Thoracic aorta (tissue), 2 donors: ENCODE measurements around the gene BFAR. TPM values are rescaled to one million over a fixed set of nuclear protein-coding genes. Genes with fewer than 3 reads are reported as not detected.

Experiments
- ATAC-seq: fragments of 150-250 bp; one replicate; pipeline ENCODE4 v1.8.0; 2017; ENCODE audit warnings: low read depth; ENCODE audit not compliant: insufficient number of reproducible peaks, low FRiP score
- DNase-seq: peaks from one replicate; pipeline ENCODE4 v3.0.0-alpha.2; 2020; ENCODE audit warnings: low spot score
- H3K27ac ChIP-seq, 2 donors: fragments of 200-600 bp; sonication (generic); 1 replicate in 1 of 2; 2 replicates in 1 of 2; pipeline ENCODE4 v1.5.1; 2016; ENCODE audit warnings: mild to moderate bottlenecking in 2 of 2, moderate library complexity in 2 of 2
- H3K27me3 ChIP-seq: fragments of 200-600 bp; sonication (generic); replicated peaks from 2 replicates; pipeline ENCODE4 v1.6.0; 2016; ENCODE audit warnings: mild to moderate bottlenecking; ENCODE audit not compliant: insufficient read depth
- H3K36me3 ChIP-seq: fragments of 200-600 bp; sonication (generic); one replicate; pipeline ENCODE4 v1.5.1; 2016
- H3K4me1 ChIP-seq, 2 donors: fragments of 200-600 bp; sonication (generic); 1 replicate in 1 of 2; 2 replicates in 1 of 2; pipeline versions ENCODE4 v1.5.1 to v1.6.0; 2016; ENCODE audit warnings: low read depth in 2 of 2, mild to moderate bottlenecking in 1 of 2; ENCODE audit not compliant: control insufficient read depth in 1 of 2
- H3K4me3 ChIP-seq: fragments of 200-600 bp; sonication (generic); 2 replicates; pipeline ENCODE4 v1.5.1; 2016; ENCODE audit warnings: mild to moderate bottlenecking
- H3K9me3 ChIP-seq: fragments of 200-600 bp; sonication (generic); 2 replicates; pipeline ENCODE4 v1.5.1; 2016
- CTCF ChIP-seq: fragments of 200-600 bp; sonication (generic); IDR thresholded peaks from one replicate; pipeline ENCODE4 v1.5.1; 2019; ENCODE audit warnings: antibody characterized with exemption
- total RNA-seq, 2 donors: library from RNA; depleted of rRNA; stranded (reverse); fragments of >200 nt; gene quantifications; one replicate each; pipeline versions ENCODE4 v1.1.0 to v1.2.3, GENCODE V29; 2016

The BFAR gene
- total RNA-seq, 2 donors from 2014 or later, result 27.2 to 50.9 TPM

- H3K27ac ChIP-seq, result no peak overlapping the region
- H3K36me3 ChIP-seq, result peaks cover 56% of the 10 kb centered on the region
- no peaks in the 10 kb centered on the region for H3K9me3 ChIP-seq
- no peak overlapping the region for H3K4me3 ChIP-seq
- no peaks in the 10 kb centered on the region for H3K4me1 ChIP-seq
- DNase-seq, result no peak
- ATAC-seq, result no peak
- H3K27me3 ChIP-seq, result no peaks in the 10 kb centered on the region
- no peak for TF ChIP-seq CTCF
Observed at GRCh38 chr16:14602443-14602963, 30.2 kb upstream of the BFAR start.

GRCh38 chr16:14606102-14606501 lies 26.6 kb upstream of the BFAR start:
- H3K36me3 ChIP-seq, result peaks cover 63% of the 10 kb centered on the region
- H3K4me1 ChIP-seq, result no peaks in the 10 kb centered on the region
- no peak for DNase-seq
- no peaks in the 10 kb centered on the region for H3K9me3 ChIP-seq
- TF ChIP-seq CTCF, result no peak
- no peak overlapping the region for H3K27ac ChIP-seq
- ATAC-seq, result no peak
- H3K4me3 ChIP-seq, result no peak overlapping the region
- no peaks in the 10 kb centered on the region for H3K27me3 ChIP-seq

- H3K4me1 ChIP-seq, result no peaks in the 10 kb centered on the region
- no peak overlapping the region for H3K27ac ChIP-seq
- H3K4me3 ChIP-seq, result no peak overlapping the region
- no peaks in the 10 kb centered on the region for H3K9me3 ChIP-seq
- H3K27me3 ChIP-seq, result no peaks in the 10 kb centered on the region
- TF ChIP-seq CTCF, result no peak
- ATAC-seq, result no peak
- DNase-seq, result no peak
- peaks cover 50% of the 10 kb centered on the region for H3K36me3 ChIP-seq
Observed at GRCh38 chr16:14608111-14608566, 24.6 kb upstream of the BFAR start.

GRCh38 chr16:14608604-14609003 lies 24.1 kb upstream of the BFAR start:
- Histone ChIP-seq H3K27me3 (no peaks in the 10 kb centered on the region), H3K4me3 (no peak overlapping the region), H3K36me3 (peaks cover 51% of the 10 kb centered on the region), H3K9me3 (no peaks in the 10 kb centered on the region), H3K27ac (no peak overlapping the region), H3K4me1 (no peaks in the 10 kb centered on the region)
- TF ChIP-seq CTCF, result no peak
- no peak for DNase-seq
- ATAC-seq, result no peak

GRCh38 chr16:14609716-14610115 lies 23.0 kb upstream of the BFAR start:
- H3K27ac ChIP-seq, result no peak overlapping the region

More at GRCh38 chr16:14609716-14610115, 23.0 kb upstream of the BFAR start:
- DNase-seq (no peak), ATAC-seq (no peak)
- H3K4me3 ChIP-seq, result no peak overlapping the region
- H3K27me3 ChIP-seq, result no peaks in the 10 kb centered on the region
- H3K4me1 ChIP-seq, result no peaks in the 10 kb centered on the region
- no peak for TF ChIP-seq CTCF
- peaks cover 48% of the 10 kb centered on the region for H3K36me3 ChIP-seq
- no peaks in the 10 kb centered on the region for H3K9me3 ChIP-seq
